ENCODE measurements around the gene SLC6A19. TPM values are rescaled to one million over a fixed set of nuclear protein-coding genes. Genes with fewer than 3 reads are reported as not detected.
"Not testable (repeated sequence)": the region's sequence is repeated elsewhere in the genome, so short reads cannot be mapped to it uniquely, and the experiment has no call there.

The SLC6A19 gene
- total RNA-seq, 1 donor from 2014 or later, result not detected

DNA sequence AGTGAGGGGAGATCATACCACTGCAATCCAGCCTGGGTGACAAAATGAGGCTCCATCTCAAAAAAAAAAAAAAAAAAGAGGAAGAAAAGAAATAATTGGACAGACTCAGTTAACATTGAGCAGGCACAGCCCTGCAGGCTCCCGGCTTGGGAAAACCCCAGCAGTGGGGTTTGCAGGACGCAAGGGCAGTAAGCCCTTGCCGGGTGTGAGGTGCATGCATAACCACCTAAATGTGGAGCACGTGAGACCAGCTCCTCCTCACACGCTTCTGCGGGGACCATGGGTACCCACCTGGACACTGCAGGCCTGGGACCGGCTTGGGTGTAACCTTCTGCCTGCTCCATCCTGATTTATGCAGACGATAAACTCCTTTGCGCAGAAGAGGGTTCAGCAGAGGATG is 19.0 kb downstream of the SLC6A19 start:
- DNase-seq (ENCODE audit: low read depth), result no peak

DNA sequence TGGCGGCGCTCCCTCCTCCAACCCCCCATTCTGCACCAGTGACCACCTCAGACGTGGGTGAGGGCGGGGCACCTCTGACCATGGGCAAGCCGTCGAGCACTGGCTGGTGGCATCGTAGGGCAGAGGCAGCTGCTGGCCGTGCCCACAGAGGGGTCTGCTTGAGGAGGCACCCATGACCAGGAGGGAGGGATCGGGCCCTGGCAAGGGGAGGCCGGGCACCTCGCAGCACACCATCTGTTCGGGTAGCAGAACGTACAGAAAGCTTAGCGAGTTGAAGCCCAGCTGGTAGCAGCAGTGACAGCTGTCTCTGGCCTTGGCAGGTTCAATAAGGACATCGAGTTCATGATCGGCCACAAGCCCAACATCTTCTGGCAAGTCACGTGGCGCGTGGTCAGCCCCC is 19.4 kb downstream of the SLC6A19 start:
- DNase-seq (ENCODE audit: low read depth), result peak; percentile 75

DNA sequence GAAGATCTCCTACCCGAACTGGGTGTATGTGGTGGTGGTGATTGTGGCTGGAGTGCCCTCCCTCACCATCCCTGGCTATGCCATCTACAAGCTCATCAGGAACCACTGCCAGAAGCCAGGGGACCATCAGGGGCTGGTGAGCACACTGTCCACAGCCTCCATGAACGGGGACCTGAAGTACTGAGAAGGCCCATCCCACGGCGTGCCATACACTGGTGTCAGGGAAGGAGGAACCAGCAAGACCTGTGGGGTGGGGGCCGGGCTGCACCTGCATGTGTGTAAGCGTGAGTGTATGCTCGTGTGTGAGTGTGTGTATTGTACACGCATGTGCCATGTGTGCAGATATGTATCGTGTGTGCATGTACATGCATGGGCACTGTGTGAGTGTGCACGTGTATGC is 20.3 kb downstream of the SLC6A19 start:
- DNase-seq (ENCODE audit: low read depth), result no peak

DNA sequence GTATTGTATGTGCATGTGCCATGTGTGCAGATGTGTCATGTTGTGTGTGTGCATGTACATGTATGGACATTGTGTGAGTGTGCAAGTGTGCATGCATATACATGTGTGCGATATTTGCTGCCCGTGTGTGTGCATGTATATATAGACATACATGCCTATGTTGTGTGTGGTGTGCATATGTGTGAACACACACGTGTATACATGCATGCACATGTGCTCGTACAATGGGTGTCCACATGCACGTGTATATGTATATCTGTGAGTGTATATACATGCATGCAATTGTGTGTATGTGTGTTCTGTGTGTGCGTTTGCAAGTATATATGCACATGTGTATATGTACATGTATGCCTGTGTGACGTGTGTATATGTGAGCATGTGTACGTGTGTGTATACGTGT is 20.8 kb downstream of the SLC6A19 start:
- no peak for DNase-seq (ENCODE audit: low read depth)

DNA sequence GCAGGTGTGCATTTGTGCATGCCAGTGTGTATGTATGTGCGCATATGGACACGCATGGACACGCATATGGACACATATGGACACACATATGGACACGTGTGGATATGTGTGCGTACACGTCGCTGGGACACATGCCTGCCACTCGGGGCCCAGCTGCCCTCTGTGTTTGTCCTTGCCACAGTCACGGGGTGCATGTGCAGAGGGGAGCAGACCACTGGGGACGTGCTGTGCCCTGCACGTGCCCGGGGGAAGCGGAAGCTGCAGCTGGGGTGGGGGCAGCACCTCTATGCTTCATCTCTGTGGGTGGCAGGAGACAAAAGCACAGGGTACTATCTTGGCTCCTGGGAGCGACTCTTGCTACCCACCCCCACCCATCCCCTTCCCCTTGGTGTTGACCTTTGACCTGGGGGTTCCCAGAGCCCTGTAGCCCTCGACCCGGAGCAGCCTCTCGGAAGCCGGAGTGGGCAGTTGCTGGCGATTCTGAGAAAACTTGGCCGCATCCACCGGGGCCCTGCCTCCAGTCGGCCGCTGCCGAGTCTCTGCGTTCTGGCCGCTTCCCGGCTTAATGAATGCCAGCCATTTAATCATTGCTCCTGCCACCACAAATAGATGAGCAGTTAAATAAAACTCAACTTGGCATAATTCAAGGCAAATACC is 21.4 kb downstream of the SLC6A19 start:
- DNase-seq (ENCODE audit: low read depth), result no peak

DNA sequence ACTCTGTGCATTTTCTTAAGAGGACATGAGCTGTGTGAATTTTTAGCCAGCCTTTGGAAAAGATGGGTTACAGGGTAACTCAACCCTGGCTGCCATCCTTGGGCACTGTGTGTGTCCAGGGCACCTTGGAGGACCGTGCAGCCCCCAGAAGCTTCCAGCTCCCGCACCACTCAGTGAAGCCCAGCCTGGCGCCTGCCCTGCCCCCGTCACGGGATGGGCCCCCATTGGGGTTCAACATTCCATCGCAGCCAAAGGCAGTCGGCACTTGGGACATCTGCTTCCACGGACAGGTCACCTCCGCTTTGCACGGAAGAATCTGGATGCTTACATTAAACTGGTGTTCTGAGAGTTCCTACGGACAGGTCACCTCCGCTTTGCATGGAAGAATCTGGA is 21.9 kb downstream of the SLC6A19 start:
- no peak for DNase-seq (ENCODE audit: low read depth)

DNA sequence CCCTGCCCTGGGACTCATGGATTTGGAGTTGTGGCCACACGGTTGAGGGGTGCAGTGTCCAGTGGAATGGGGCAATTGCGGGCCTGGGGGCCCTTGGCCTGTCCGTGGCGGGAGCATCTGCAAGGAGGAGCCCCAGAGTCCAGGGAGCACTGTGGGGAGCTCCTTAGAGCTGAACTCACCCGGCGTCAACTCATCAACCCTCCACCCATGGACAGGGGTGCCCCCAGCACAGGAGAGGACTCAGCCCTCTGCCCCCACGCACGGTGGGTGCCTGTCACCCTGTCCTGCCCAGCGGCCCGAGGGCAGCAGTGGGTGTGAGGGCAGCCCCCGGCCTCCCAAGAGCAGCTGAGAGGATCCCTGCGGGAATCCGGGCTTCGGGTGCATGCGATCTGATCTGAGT is 23.2 kb downstream of the SLC6A19 start:
- DNase-seq (ENCODE audit: low read depth), result no peak

DNA sequence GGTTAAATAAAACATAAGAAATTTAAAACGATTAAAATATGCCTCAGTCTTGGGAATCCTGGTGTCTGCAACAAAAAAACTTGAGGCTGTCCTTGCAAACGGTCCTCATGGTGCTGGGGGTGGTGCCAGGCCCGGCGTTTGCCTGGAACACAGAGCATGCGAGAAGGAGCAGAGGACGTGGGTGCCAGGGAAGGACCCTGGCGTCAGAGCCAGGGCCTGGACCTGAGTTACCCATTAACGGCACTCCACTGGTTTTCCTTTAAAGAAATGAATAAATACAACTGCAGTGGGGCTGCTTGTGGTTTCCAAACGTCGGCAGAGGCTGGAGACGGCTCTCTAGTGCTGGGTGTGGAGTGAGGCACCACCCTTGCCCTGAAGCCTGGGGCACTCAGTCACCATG is 23.7 kb downstream of the SLC6A19 start, which contains the start of gene SLC6A18:
Gene SLC6A18 (plus strand): TSS at position 301 of the 400 bp plus-strand sequence. CDS start 97 bp downstream, at position 398.
- no peak for DNase-seq (ENCODE audit: low read depth)

DNA sequence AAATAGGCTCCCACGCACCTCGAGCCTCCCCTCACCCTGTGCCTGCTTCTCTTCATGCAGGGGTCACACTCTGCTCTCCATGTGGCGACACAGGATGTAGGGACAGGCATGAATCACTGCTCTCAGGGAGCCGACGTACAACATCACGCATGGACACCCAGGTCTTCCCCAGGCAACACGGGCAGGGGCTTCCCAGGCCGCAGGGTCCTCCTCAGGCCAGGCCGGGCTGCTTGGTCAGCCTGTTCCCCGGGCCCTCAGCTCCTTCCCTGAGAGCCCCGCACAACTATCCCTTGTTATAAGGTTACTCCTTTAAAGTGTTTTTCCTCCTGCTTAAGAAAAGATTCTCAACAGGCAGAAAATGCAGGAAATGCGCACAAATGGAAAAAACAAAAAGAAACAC is 24.8 kb downstream of the SLC6A19 start:
- no peak for DNase-seq (ENCODE audit: low read depth)

DNA sequence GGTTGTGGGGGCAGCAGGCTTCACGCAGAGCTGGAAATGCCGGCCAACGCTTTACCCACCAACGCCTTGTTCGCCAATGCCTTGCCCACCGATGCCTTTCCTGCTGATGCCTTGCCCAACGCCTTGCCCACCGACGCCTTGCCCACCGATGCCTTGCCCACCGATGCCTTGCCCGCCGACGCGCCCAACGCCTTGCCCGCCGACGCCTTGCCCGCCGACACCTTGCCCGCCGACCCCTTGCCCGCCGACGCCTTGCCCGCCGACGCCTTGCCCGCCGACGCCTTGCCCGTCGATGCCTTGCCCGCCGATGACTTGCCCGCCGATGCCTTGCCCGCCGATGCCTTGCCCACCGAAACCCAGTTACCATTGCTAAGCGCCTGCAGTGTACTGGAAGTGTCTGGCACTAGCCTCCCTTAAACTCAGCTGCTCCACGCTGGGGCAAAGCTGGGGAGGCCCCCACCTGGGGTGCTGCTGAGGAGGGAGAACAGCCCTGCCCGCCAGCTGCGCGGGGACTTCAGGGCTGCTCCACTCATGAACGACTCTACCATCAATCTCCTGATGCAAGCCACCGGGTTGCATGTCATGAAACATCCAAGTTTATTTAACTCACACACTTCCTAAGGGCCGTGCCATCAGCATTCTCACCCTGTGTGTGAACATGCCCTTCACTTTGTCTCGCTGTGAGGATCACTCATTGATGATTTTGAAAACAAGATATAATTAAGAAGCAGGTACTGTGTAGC is 25.6 kb downstream of the SLC6A19 start:
- DNase-seq (ENCODE audit: low read depth), result peak; percentile 9

DNA sequence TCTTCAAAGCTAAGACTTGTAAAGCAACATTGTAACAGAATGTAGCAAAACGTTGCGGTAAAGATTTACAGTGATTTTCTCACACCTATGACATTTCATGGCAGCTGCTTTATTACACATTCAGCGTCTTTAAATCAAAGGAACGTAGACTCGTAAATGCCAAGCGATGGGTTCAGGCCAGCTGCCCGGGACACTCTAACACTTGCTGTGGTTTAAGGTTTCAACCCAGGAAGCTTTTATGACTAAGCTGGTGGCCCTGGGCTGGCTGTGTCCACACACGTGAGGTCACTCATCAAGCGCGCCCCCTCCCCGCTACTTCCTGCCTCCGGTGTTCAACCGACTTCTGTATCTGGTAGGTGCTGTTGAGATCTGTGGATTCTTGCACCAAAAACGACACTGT is 26.3 kb downstream of the SLC6A19 start:
- DNase-seq (ENCODE audit: low read depth), result peak; percentile 79

DNA sequence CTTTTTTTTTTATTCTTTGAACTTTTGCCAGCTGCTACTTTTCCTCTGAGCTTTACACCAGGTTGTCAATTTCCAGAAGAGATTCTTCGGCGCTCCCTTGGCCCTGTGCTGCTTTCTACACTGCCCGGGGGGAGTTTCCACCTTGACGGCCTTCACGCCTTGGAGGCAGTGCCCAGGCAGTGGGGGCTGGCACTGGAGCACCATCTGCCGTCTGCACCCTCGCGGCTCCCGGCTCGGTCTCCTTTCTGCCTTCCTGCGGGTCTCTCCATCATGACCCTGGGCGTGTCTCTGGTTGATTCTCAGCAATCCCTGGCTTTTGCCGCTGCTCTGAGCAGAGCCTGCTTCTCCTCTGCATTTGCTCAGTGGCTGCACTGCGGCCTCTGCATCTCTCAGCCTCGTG is 26.7 kb downstream of the SLC6A19 start:
- no peak for DNase-seq (ENCODE audit: low read depth)

DNA sequence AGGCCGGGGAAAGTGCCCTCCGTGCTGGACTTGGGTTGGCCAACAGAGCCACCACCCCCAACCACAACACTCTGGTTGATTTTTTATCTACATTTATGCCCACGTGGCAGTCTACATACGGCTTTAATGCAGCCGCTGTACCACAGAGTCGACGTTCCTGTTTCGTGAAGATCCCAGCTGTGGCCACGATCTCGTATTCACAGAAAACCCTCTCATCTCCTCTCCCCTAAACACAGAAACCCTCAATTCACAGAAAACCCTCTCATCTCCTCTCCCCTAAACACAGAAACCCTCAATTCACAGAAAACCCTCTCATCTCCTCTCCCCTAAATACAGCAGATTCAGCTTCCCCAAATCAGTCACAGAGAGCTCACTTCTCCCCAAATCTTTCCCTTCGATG is 27.6 kb downstream of the SLC6A19 start:
- DNase-seq (ENCODE audit: low read depth), result not testable (repeated sequence)

DNA sequence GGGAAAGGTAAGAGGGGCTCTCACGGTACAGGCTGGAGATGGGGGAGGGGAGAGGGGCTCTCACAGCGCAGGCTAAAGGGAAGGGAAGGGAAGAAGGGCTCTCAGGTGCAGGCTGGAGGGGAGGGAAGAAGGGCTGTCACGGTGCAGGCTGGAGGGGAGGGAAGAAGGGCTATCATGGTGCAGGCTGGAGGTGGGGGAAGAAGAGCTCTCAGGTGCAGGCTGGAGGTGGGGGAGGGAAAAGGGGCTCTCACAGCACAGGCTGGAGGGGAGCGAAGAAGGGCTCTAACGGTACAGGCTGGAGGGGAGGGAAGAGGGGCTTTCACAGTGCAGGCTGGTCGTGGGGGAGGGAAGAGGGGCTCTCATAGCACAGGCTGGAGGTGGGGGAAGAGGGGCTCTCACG is 28.4 kb downstream of the SLC6A19 start:
- DNase-seq (ENCODE audit: low read depth), result no peak

DNA sequence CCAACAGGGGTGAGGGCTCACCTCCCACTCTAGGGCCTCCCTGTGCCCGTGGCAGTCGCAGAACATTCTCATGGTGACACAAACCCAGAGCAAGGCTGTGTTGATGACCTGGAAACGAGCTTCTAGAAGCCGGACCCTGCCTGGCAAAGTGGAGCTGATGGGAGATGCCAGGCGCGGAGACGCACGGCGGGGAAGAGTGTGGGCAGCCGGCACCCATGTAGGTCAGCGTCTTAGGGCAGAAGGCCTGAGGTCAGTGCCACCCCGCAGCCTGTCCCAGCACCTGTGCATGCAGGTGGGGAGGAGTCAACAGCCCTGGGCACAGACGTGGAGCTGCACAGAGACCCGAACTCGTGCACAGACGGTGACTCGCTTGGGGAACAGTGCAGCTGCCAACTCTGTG is 29.2 kb downstream of the SLC6A19 start:
- DNase-seq (ENCODE audit: low read depth), result no peak

DNA sequence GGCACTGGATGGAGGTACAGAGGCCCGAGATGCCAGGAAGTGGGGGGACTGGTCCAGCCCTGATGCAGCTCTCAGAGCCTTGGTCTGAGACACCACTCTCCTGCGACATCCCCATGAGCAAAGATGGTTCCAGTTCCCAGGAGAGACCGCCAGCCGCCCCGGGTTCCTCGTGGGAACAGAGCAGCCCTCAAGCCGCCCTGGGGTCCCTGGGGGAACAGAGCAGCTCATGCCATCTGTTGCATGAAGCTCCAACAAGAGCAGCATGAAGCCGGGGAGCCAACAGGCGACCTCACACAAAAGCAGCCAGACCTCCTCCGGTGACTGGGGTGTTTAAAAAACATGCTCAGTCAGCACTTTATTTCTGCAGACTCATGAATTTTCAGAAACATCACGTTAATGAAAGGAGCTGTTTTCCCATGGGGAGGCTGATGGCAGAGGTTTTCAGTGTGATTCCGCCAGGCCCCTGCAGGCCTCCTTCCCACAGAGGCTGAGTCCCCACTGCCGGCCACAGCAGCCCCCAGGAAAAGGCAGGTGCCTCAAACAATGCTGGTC is 30.0 kb downstream of the SLC6A19 start:
- no peak for DNase-seq (ENCODE audit: low read depth)

DNA sequence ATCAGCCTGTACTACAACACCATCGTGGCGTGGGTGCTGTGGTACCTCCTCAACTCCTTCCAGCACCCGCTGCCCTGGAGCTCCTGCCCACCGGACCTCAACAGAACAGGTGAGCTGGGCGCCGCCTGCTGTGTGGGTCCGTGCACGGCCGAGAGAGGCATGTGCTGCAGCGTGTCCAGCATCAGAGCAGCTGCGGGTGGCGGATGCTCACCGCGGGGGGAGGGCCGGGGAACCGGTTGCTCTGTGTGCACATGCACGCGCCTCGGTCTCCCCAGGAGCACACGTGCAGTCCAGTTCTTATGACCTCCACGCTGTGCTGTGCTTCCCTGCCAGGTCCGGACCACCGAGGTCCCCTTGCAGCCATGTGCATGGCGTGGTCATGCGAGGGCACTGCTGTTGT is 31.4 kb downstream of the SLC6A19 start:
- DNase-seq (ENCODE audit: low read depth), result no peak

DNA sequence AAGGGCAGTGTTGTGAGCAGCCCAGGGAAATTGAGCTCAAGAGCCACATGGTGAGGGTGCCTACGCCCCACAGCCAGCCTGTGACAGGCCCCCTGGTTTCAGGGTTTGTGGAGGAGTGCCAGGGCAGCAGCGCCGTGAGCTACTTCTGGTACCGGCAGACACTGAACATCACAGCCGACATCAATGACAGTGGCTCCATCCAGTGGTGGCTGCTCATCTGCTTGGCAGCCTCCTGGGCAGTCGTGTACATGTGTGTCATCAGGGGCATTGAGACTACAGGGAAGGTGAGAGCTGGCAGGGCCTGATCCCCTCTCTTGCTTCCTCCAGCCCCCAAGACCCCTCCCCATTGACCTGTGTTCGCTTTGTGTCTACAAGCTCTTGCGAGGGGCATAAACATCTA is 34.0 kb downstream of the SLC6A19 start:
- no peak for DNase-seq (ENCODE audit: low read depth)

DNA sequence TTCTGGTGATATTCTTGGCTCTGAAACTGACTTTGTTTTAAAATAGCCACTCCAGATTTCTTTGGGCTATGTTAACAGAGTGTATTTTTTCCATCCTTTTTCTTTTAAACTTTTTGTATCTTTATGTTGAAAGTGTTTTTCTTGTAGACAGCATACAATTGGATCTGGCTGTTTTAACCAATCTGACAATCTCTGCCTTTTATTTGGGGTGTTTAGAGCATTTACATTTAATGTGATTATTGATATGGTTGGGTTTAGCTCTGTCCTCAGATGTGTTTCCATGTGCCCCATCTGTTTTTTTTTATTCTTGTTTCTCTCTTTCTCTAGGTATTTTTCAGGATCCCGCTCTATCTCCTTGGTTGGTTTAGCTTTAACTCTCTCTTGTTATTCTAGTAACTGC is 34.4 kb downstream of the SLC6A19 start:
- no peak for DNase-seq (ENCODE audit: low read depth)

DNA sequence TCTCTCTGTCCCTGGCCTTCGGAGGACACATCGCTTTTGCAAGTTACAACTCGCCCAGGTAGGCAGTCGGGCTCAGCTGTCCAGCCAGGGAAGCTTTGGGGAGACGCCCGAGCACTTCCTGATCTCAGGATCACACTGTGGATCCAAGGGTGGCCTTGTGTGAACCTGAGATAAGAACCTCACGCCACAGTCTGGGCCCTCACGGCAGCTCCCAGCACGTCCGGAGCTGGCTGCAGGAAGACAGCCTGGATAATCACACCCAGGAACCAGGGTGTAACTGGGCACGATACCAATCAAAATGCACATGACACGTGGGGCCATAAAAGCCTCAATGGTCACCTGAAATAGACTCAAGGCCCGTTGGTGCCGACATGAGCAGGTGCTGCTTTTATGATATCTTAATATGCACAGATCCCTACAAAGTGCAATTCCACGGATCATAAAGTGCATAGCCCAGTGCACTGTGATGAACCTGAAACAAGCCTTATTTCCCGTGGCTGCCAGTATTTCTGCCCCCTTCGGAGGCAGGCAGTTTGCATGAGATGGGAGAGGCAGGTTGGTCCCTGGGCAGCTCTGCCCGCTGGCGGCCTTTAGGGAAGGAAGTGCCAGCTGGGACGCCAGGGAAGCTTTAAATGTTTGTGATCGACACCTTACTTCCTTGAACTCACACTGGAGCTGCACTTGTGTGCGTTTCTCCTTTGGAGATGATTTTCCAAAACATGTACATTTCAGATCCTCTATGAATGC is 38.3 kb downstream of the SLC6A19 start:
- DNase-seq (ENCODE audit: low read depth), result no peak

DNA sequence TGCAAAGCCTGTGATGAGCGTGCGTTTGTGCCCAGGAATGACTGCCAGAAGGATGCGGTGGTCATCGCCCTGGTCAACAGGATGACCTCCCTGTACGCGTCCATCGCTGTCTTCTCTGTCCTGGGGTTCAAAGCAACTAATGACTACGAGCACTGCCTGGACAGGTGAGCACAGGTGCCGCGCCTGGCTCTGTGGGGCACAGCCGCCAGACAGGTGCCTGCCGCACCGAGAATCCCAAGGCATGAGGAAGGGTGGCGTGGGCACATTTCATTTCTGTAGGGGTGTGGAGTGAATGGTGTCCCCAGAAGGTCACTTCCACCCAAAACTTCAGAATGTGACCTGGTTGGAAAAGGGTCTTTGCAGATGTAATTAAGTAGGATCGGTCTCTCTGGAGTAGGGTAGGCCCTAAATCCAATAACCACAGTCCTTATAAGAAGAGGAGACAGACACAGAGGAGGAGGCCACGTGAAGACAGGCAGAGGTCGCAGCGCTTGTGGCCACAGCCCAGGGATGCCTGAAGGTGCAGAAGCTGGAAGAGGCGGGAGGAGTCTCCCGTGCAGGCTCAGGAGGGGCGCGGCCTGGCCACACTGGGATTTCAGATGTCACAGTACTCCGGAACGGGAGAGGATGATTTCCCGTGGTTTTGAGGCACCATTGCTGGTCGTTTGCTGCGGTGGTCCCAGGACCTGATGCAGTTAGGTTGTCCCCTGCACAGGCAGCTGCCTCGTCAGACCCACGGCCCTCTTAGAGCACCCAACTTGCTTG is 39.3 kb downstream of the SLC6A19 start:
- DNase-seq (ENCODE audit: low read depth), result no peak
